HFFc6 (cell line): ENCODE measurements around the gene LRP5. TPM values are rescaled to one million over a fixed set of nuclear protein-coding genes. Genes with fewer than 3 reads are reported as not detected.
A peak's percentile ranks its signal among the peaks of the same experiment; 100 is the strongest.

Experiments used
- DNase-seq: peaks from one replicate; pipeline ENCODE4 v3.0.0-alpha.2; 2018
- H3K27ac Mint-ChIP-seq: 2 replicates; pipeline ENCODE4 v1.8.0; 2020; ENCODE audit warnings: mild to moderate bottlenecking, mixed read lengths
- H3K27me3 Mint-ChIP-seq: 2 replicates; pipeline ENCODE4 v1.8.0; 2021; ENCODE audit warnings: mild to moderate bottlenecking, moderate library complexity, mixed read lengths; ENCODE audit not compliant: insufficient read depth
- H3K36me3 Mint-ChIP-seq: 2 replicates; pipeline ENCODE4 v1.8.0; 2021; ENCODE audit warnings: low read depth, mixed read lengths
- H3K4me1 Mint-ChIP-seq: 2 replicates; pipeline ENCODE4 v1.8.0; 2020; ENCODE audit warnings: low read depth, mixed read lengths
- H3K4me3 Mint-ChIP-seq: 2 replicates; pipeline ENCODE4 v1.8.0; 2020; ENCODE audit warnings: mild to moderate bottlenecking, moderate library complexity, mixed read lengths
- H3K9me3 Mint-ChIP-seq: 2 replicates; pipeline ENCODE4 v1.8.0; 2020; ENCODE audit warnings: mild to moderate bottlenecking, mixed read lengths
- CTCF ChIP-seq: fragments of 200-600 bp; sonication (generic); IDR thresholded peaks from 2 replicates; pipeline ENCODE4 v1.5.0; 2021; ENCODE audit warnings: antibody characterized with exemption, mild to moderate bottlenecking
- long read RNA-seq: library from polyadenylated mRNA; unstranded; transcript quantifications from one replicate; pipeline ENCODE4 v2.0.0, GENCODE V29; 2019
- total RNA-seq, 6 experiments: library from RNA; stranded (reverse); fragmentation: NEBNext Ultra II Directional; extraction: Animal tissue kit (Norgen Biotek cat#: 25700); gene quantifications; 2 replicates in 1 of 6; 3 replicates in 5 of 6; pipeline ENCODE4 v1.2.3, GENCODE V29; 2021

Gene LRP5
- 10 to 100 TPM in 2 of 6 experiments, 1 to 10 TPM in 4; 2.5 to 14.9 (median 3.8) TPM for total RNA-seq
- long read RNA-seq, result 0 reads

DNA sequence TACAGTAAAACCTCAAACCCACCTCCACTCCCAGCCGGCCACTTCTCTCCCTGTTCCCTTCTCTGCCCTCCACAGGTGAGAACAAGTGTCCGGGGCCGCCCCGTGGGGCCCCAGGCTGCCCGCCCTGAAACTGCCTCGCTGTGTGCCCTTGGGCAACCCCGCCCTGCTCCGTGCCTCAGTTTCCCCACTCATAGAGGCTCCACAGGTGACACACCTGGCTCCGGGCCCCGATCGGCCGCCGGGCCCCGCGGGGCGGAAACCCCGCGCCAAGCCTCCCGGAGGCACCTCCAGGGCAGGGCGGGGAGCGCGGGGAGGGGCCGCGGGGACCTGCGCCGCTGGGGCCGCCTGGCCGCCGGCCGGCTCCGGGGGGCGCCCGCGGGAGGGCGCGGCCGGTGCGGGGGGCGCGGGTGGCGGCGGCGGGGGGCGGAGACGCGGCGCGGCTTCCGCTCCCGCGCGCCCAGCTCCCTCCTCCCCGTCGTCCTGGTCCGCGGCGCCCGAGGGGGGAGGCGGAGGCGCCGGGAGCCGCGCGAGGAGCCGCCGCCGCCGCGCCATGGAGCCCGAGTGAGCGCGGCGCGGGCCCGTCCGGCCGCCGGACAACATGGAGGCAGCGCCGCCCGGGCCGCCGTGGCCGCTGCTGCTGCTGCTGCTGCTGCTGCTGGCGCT is at the start of gene LRP5:
Gene LRP5, plus strand, starts transcription at position 475 of the 663 bp plus-strand sequence. Its CDS starts 124 bp downstream, at position 599.
- no peaks in the 10 kb centered on the region for H3K9me3 Mint-ChIP-seq
- no peak for TF ChIP-seq CTCF
- H3K4me1 Mint-ChIP-seq, result no peaks in the 10 kb centered on the region; the same call in 1 of the 2 replicates
- peaks cover 18% of the 10 kb centered on the region for H3K27me3 Mint-ChIP-seq
- H3K4me3 Mint-ChIP-seq, result peak within 1 kb of the TSS; percentile 76
- DNase-seq, result no peak
- no peak within 1 kb of the TSS; the same call in 1 of the 2 replicates for H3K27ac Mint-ChIP-seq
- no peaks in the 10 kb centered on the region for H3K36me3 Mint-ChIP-seq

DNA sequence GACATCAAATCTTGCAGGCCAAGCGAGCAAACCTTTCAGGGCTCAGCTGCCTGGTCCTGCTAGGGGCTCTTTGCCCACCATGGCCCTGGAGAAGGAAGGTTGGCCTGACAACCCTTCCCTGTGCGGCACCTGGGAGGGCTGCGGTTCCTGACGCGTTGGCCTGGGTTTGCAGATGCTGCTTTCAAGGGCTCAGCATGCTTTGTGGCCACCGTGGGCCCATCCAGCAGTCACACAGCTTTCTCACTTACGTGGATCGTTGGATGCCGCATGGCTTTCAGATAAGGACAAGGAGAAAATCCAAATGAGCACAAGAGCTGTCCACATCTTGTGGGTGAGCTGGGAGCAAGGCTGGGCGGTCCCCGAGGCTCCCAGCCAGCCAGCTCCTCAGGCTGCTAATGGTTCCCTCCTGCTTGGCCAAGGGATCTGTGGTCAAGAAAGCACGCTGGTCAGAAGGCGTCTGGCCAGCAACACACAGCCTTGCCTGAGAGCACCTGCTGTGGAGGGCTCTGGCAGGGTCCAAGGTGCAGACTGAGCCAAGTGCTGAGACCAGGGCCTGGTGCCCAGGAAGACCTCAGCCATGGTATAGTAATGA is 48.9 kb upstream of the LRP5 start:
- H3K9me3 Mint-ChIP-seq, result no peaks in the 10 kb centered on the region
- peaks cover 34% of the 10 kb centered on the region for H3K36me3 Mint-ChIP-seq
- H3K4me3 Mint-ChIP-seq, result no peak overlapping the region
- peaks cover 4% of the 10 kb centered on the region for H3K27me3 Mint-ChIP-seq
- H3K27ac Mint-ChIP-seq, result no peak overlapping the region
- H3K4me1 Mint-ChIP-seq, result peaks cover 6% of the 10 kb centered on the region
- DNase-seq, result no peak
- TF ChIP-seq CTCF, result no peak

- Mint-ChIP-seq H3K9me3 (no peaks in the 10 kb centered on the region), H3K27ac (no peak overlapping the region), H3K27me3 (peaks cover 3% of the 10 kb centered on the region; the same call in 1 of the 2 replicates), H3K4me3 (no peak overlapping the region), H3K36me3 (peaks cover 39% of the 10 kb centered on the region), H3K4me1 (peaks cover 13% of the 10 kb centered on the region)
- no peak for DNase-seq
- TF ChIP-seq CTCF, result no peak
Measured at GRCh38 chr11:68264244-68264643, 48.1 kb upstream of the LRP5 start.

- Mint-ChIP-seq H3K4me3 (no peak overlapping the region), H3K36me3 (peaks cover 45% of the 10 kb centered on the region), H3K27ac (no peak overlapping the region), H3K27me3 (peaks cover 1% of the 10 kb centered on the region; the same call in 1 of the 2 replicates), H3K9me3 (no peaks in the 10 kb centered on the region), H3K4me1 (peaks cover 20% of the 10 kb centered on the region)
- no peak for TF ChIP-seq CTCF
- DNase-seq, result no peak
Measured at GRCh38 chr11:68264741-68265540, 47.5 kb upstream of the LRP5 start.

DNA sequence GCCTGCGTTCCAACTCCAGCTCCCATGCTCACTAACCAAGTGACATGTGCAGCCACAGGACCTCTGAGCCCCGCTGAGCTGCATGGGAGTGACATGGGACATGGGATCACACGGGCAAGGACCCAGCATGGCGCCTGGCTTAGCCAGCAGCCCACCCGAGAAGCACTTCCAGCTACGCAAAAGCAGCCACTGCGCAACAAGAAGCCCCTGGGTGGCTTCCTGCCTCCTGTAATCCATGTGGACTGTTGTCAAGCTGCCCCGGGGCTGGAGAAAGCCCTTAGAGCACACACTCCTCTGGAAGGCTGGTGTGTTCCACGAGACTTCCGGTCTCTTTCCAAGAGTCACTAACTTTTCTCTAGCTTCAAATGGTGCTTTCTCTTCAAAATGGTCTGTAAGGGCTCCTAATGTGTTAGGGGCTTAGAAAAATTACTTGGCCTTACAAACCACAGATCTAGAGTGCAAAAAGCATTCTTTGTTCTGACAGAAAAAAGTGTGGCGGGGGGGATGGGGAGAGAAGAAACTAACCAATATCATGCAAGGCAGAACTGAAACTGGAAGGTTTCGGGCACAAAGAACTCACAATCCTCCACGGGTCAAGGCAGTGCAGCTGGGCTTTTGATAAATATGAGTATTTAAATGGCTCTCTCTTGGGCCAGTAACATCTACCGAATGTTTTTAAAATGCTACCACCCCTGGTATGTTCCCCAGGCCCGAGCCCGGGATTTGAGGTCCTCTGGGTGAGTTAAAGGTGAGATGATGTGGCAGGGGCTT is 46.1 kb upstream of the LRP5 start:
- H3K9me3 Mint-ChIP-seq, result no peaks in the 10 kb centered on the region
- H3K27me3 Mint-ChIP-seq, result peaks cover 1% of the 10 kb centered on the region; the same call in 1 of the 2 replicates
- H3K4me3 Mint-ChIP-seq, result no peak overlapping the region
- no peak overlapping the region for H3K27ac Mint-ChIP-seq
- TF ChIP-seq CTCF, result no peak
- H3K36me3 Mint-ChIP-seq, result peaks cover 45% of the 10 kb centered on the region
- peaks cover 33% of the 10 kb centered on the region for H3K4me1 Mint-ChIP-seq
- no peak for DNase-seq
